MM.1S (cell line): ENCODE data around the gene COL13A1.
A peak's percentile ranks its signal among the peaks of the same experiment; 100 is the strongest.

ENCODE experiments used
- DNase-seq: peaks from one replicate; pipeline ENCODE4 v3.0.0-alpha.2; 2015
- H2AFZ ChIP-seq: fragments of 300-600 bp; sonication (generic); 2 replicates; pipeline ENCODE4 v1.6.0; 2016; ENCODE audit warnings: antibody characterized with exemption, low read length
- H3F3A ChIP-seq: fragments of 300-600 bp; sonication (generic); 2 replicates; pipeline ENCODE4 v1.6.1; 2016; ENCODE audit warnings: mild to moderate bottlenecking, antibody characterized with exemption, low read length, moderate library complexity, mixed read lengths; ENCODE audit not compliant: insufficient read depth
- H3K27ac ChIP-seq: fragments of 300-600 bp; sonication (generic); 2 replicates; pipeline ENCODE4 v1.5.1; 2016; ENCODE audit warnings: mild to moderate bottlenecking, low read length
- H3K27me3 ChIP-seq: fragments of 300-600 bp; sonication (generic); replicated peaks from 2 replicates; pipeline ENCODE4 v1.6.0; 2016; ENCODE audit warnings: low read length; ENCODE audit not compliant: insufficient read depth
- H3K36me3 ChIP-seq: fragments of 300-600 bp; sonication (generic); replicated peaks from 2 replicates; pipeline ENCODE4 v1.6.1; 2016; ENCODE audit warnings: mild to moderate bottlenecking, low read length, mixed read lengths; ENCODE audit not compliant: insufficient read depth
- H3K4me1 ChIP-seq: fragments of 300-600 bp; sonication (generic); 2 replicates; pipeline ENCODE4 v1.6.1; 2016; ENCODE audit warnings: low read length, mixed read lengths
- H3K4me2 ChIP-seq: fragments of 300-600 bp; sonication (generic); 2 replicates; pipeline ENCODE4 v1.6.0; 2016; ENCODE audit warnings: low read depth, low read length
- H3K4me3 ChIP-seq: fragments of 300-600 bp; sonication (generic); 2 replicates; pipeline ENCODE4 v1.5.1; 2016; ENCODE audit warnings: low read length, mixed read lengths
- H3K79me2 ChIP-seq: fragments of 300-600 bp; sonication (generic); 2 replicates; pipeline ENCODE4 v1.6.1; 2016; ENCODE audit warnings: mixed run types, low read length, mixed read lengths
- H3K9ac ChIP-seq: fragments of 300-600 bp; sonication (generic); 2 replicates; pipeline ENCODE4 v1.6.1; 2016; ENCODE audit warnings: low read length, mixed read lengths
- H3K9me2 ChIP-seq: fragments of 300-600 bp; sonication (generic); replicated peaks from 2 replicates; pipeline ENCODE4 v1.6.1; 2016; ENCODE audit warnings: mild to moderate bottlenecking, low read length, mixed read lengths; ENCODE audit not compliant: insufficient read depth
- H3K9me3 ChIP-seq: fragments of 300-600 bp; sonication (generic); replicated peaks from 2 replicates; pipeline ENCODE4 v1.6.1; 2016; ENCODE audit warnings: mild to moderate bottlenecking, low read length, mixed read lengths; ENCODE audit not compliant: insufficient read depth
- H4K20me1 ChIP-seq: fragments of 300-600 bp; sonication (generic); 2 replicates; pipeline ENCODE4 v1.6.1; 2016; ENCODE audit warnings: mild to moderate bottlenecking, low read length, moderate library complexity, mixed read lengths; ENCODE audit not compliant: insufficient read depth
- EZH2 ChIP-seq: fragments of 300-600 bp; sonication (generic); optimal IDR thresholded peaks from 2 replicates; pipeline ENCODE3; 2017; ENCODE audit warnings: low read depth, mild to moderate bottlenecking, antibody characterized with exemption, low read length, mixed read lengths
- EZH2phosphoT487 ChIP-seq: fragments of 300-600 bp; sonication (generic); IDR thresholded peaks from 2 replicates; pipeline ENCODE4 v1.6.1; 2018; ENCODE audit warnings: antibody characterized with exemption, low read length
- TF ChIP-seq, protein P1 (sequence below): fragments of 300-600 bp; sonication (generic); IDR thresholded peaks from 2 replicates; pipeline ENCODE4 v1.5.1; 2016; ENCODE audit warnings: antibody characterized with exemption, low read length, mixed read lengths

The COL13A1 gene

DNA sequence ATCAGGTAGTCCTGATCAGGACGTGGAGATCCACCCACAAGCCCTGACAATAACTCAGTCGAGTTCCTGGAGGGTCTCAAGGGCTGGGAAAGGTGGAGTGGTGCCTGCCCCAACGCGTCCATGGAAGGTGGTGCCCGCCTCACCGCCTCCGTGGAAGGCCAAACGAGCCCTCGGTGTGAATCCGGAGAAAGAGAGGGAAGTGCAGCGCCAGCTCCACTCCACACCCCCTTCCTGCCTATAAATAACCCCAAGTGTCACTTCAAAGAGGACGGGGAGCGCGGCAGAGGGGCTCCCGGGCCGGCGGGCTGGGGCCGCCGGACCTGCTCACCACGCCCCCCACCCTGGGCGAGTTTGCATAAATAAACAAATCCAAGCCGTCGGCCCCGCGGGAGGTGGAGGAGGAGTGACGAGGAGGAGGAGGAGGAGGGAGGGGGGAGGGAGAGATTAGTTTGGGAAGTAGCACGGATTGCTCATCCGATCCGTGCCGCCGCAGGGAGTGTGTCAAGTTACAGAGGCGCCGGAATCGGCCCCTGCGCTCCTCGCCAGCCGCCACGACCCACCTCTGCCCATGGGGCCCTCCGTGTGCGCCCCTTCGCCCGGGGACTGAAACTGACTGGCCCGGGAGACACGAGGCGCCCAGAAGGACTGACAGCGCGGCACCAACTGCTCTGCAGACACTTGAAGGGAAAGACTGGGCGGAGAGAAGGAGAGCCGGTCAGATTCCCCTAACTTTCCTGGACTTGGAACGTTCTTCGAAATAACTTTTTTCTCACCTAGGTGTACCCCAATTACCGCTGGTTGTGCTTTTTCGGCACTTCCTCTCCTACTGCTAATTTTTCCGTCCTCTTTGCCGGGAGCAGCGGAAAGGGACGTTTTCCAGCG lies at the start of gene COL13A1:
Gene COL13A1 (plus strand): TSS at position 473 of the 882 bp plus-strand sequence. CDS start 518 bp downstream, outside the sequence.
- Histone ChIP-seq H2AFZ (no peak within 1 kb of the TSS), H4K20me1 (no peaks in the 10 kb centered on the region), H3K9me2 (no peaks in the 10 kb centered on the region), H3F3A (no peaks in the 10 kb centered on the region), H3K36me3 (no peaks in the 10 kb centered on the region), H3K27me3 (peaks cover 77% of the 10 kb centered on the region), H3K4me1 (no peaks in the 10 kb centered on the region), H3K4me3 (no peak within 1 kb of the TSS), H3K79me2 (no peaks in the 10 kb centered on the region), H3K9me3 (no peaks in the 10 kb centered on the region), H3K4me2 (peak within 1 kb of the TSS; percentile 8; the same call in 1 of the 2 replicates), H3K9ac (no peak within 1 kb of the TSS), H3K27ac (no peak within 1 kb of the TSS)
- TF ChIP-seq EZH2phosphoT487 (no peak), EZH2 (no peak)
- TF ChIP-seq, protein P1, sequence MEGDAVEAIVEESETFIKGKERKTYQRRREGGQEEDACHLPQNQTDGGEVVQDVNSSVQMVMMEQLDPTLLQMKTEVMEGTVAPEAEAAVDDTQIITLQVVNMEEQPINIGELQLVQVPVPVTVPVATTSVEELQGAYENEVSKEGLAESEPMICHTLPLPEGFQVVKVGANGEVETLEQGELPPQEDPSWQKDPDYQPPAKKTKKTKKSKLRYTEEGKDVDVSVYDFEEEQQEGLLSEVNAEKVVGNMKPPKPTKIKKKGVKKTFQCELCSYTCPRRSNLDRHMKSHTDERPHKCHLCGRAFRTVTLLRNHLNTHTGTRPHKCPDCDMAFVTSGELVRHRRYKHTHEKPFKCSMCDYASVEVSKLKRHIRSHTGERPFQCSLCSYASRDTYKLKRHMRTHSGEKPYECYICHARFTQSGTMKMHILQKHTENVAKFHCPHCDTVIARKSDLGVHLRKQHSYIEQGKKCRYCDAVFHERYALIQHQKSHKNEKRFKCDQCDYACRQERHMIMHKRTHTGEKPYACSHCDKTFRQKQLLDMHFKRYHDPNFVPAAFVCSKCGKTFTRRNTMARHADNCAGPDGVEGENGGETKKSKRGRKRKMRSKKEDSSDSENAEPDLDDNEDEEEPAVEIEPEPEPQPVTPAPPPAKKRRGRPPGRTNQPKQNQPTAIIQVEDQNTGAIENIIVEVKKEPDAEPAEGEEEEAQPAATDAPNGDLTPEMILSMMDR, result no peak
- DNase-seq, result no peak

DNA sequence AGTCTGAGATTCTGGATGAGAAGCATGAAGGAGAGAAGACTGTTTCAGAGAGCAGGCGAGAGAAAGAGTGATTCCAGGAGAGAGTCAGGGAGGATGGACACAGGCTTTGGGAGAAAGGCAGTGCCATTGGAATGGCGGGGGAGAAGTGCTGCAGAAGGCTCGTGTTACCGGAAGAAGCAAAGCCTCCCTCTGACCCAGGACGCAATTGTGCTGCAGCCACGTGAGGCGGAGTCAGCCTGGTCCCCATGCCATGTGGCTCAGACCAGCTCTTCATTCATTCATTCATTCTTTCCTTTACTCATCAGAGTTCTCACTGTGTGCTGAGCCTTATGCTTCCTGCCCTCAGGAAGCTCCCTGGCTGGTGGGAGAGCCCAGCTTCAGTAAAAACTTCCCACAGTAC lies 49.2 kb upstream of the COL13A1 start:
- Histone ChIP-seq H3K79me2 (no peaks in the 10 kb centered on the region), H3K9ac (no peak overlapping the region), H3K9me2 (no peaks in the 10 kb centered on the region), H3K36me3 (no peaks in the 10 kb centered on the region), H3K27me3 (peaks cover 58% of the 10 kb centered on the region), H2AFZ (no peak overlapping the region), H3F3A (no peaks in the 10 kb centered on the region), H4K20me1 (no peaks in the 10 kb centered on the region), H3K4me2 (no peak overlapping the region), H3K27ac (no peak overlapping the region), H3K4me3 (no peak overlapping the region), H3K4me1 (no peaks in the 10 kb centered on the region), H3K9me3 (no peaks in the 10 kb centered on the region)
- no peak for DNase-seq
- TF ChIP-seq, protein P1, result no peak
- TF ChIP-seq EZH2phosphoT487, result no peak
- no peak for TF ChIP-seq EZH2

DNA sequence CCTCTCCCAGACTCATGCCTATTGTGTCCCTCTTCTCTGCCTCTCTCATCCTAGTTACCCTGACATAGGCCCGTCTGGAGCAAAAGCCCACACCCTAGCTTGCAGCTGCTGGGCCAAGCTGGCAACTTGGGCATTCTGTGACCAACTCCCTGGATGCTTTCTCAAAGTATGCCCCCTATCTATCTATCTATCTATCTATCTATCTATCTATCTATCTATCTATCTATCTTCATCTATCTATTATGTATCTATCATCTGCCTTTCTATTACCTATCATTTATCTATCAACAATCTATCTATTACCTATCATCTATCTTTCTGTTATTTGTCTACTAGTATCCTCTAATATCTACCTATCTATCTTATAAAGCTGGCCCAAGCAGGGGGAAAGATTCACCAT lies 45.4 kb upstream of the COL13A1 start:
- Histone ChIP-seq H3K27ac (no peak overlapping the region), H3K27me3 (peaks cover 31% of the 10 kb centered on the region), H3K9me2 (no peaks in the 10 kb centered on the region), H3K4me2 (no peak overlapping the region), H3K9me3 (no peaks in the 10 kb centered on the region), H3K79me2 (no peaks in the 10 kb centered on the region), H3K9ac (no peak overlapping the region), H3K4me1 (no peaks in the 10 kb centered on the region), H4K20me1 (no peaks in the 10 kb centered on the region), H2AFZ (no peak overlapping the region), H3K4me3 (no peak overlapping the region), H3K36me3 (no peaks in the 10 kb centered on the region), H3F3A (no peaks in the 10 kb centered on the region)
- DNase-seq, result no peak
- TF ChIP-seq, protein P1, result no peak
- no peak for TF ChIP-seq EZH2
- no peak for TF ChIP-seq EZH2phosphoT487
